HG02642 (cell line): Measurements from ENCODE around the gene TMA7B.
"Not testable (repeated sequence)": the region's sequence is repeated elsewhere in the genome, so short reads cannot be mapped to it uniquely, and the experiment has no call there.

Source experiments
- ATAC-seq: cut with Tn5 transposase; IDR thresholded peaks from one replicate; pipeline ENCODE4 v1.9.1; 2021; ENCODE audit warnings: mild to moderate bottlenecking; ENCODE audit not compliant: unreplicated experiment, poor library complexity

Gene TMA7B

GRCh38 chr22:39951603-39952293, 8.4 kb upstream of the TMA7B start:
- not testable (repeated sequence) for ATAC-seq

- ATAC-seq, result no peak
Measured at GRCh38 chr22:39952347-39952746, 7.8 kb upstream of the TMA7B start.

GRCh38 chr22:39953101-39953500, 7.1 kb upstream of the TMA7B start:
- no peak for ATAC-seq

- ATAC-seq, result no peak
Measured at GRCh38 chr22:39954584-39955055, 5.6 kb upstream of the TMA7B start.

- no peak for ATAC-seq
Measured at GRCh38 chr22:39955675-39956074, 4.5 kb upstream of the TMA7B start.

GRCh38 chr22:39956932-39957664, 3.1 kb upstream of the TMA7B start:
- ATAC-seq, result no peak

GRCh38 chr22:39958009-39958711, 2.0 kb upstream of the TMA7B start:
- ATAC-seq, result no peak

GRCh38 chr22:39958949-39959639, 1.1 kb upstream of the TMA7B start:
- ATAC-seq, result no peak

- peak; percentile 73 for ATAC-seq
Measured at GRCh38 chr22:39960791-39961746, 872 bp downstream of the TMA7B start.

- no peak for ATAC-seq
Measured at GRCh38 chr22:39962071-39962470, 1.9 kb downstream of the TMA7B start.

GRCh38 chr22:39965748-39966147, 5.6 kb downstream of the TMA7B start:
- ATAC-seq, result no peak

- ATAC-seq, result no peak
Measured at GRCh38 chr22:39966470-39966869, 6.3 kb downstream of the TMA7B start.

- ATAC-seq, result no peak
Measured at GRCh38 chr22:39967103-39967829, 7.1 kb downstream of the TMA7B start.

- no peak for ATAC-seq
Measured at GRCh38 chr22:39967996-39968972, 8.1 kb downstream of the TMA7B start.

- ATAC-seq, result no peak
Measured at GRCh38 chr22:39970742-39971141, 10.5 kb downstream of the TMA7B start.

GRCh38 chr22:39972641-39973040, 12.4 kb downstream of the TMA7B start:
- ATAC-seq, result no peak

- no peak for ATAC-seq
Measured at GRCh38 chr22:39973656-39974055, 13.5 kb downstream of the TMA7B start.

GRCh38 chr22:39974065-39974464, 13.9 kb downstream of the TMA7B start:
- no peak for ATAC-seq
